BJ (cell line): ENCODE data around the gene ADPGK. TPM values are rescaled to one million over a fixed set of nuclear protein-coding genes. Genes with fewer than 3 reads are reported as not detected.

Experiments used
- CTCF ChIA-PET: fragments of 350-600 bp; formaldehyde crosslinking; extraction: SDS; loops from one replicate; lab custom pipeline; 2021; ENCODE audit warnings: antibody characterized with exemption, inconsistent platforms; lab: Yijun Ruan, JAX
- POLR2A ChIA-PET: fragments of 300-600 bp; sonication (Branson Sonifier 250); formaldehyde crosslinking; extraction: SDS; loops from one replicate; lab custom pipeline; 2021; ENCODE audit warnings: antibody characterized with exemption; lab: Charles Lee
- DNase-seq: peaks from one replicate; pipeline ENCODE4 v3.0.0-alpha.2; 2011; ENCODE audit warnings: low read depth
- H3K27me3 ChIP-seq: 2 replicates; pipeline ENCODE4 v1.6.0; 2011; ENCODE audit warnings: low read length; ENCODE audit not compliant: control insufficient read depth, insufficient read depth
- H3K36me3 ChIP-seq: 2 replicates; pipeline ENCODE4 v1.5.1; 2011; ENCODE audit warnings: low read length; ENCODE audit not compliant: control insufficient read depth, insufficient read depth
- H3K4me3 ChIP-seq: 2 replicates; pipeline ENCODE4 v1.5.1; 2011; ENCODE audit warnings: low read depth, mild to moderate bottlenecking, control low read depth, low read length
- CTCF ChIP-seq: IDR thresholded peaks from 2 replicates; pipeline ENCODE4 v1.5.1; 2011; ENCODE audit warnings: low read depth, mild to moderate bottlenecking, control low read depth, inconsistent platforms, low read length, moderate library complexity; ENCODE audit not compliant: insufficient read depth
- polyA plus RNA-seq: library from polyadenylated mRNA; depleted of rRNA; stranded (reverse); fragments of >200 nt; gene quantifications from 2 replicates; pipeline ENCODE4 v1.2.3, GENCODE V29; 2011

ADPGK gene
- polyA plus RNA-seq, 1 experiment = 67.6 TPM

- Histone ChIP-seq H3K36me3 (peaks cover 7% of the 10 kb centered on the region), H3K27me3 (no peaks in the 10 kb centered on the region), H3K4me3 (no peak overlapping the region)
- ChIA-PET POLR2A (no interaction called here), CTCF (interaction anchor here (0.5 to 1.4 kb wide), 3 partner anchors 57 to 375 kb away, joined by 3 to 6 read pairs (median 3); no protein-coding TSS in a partner anchor)
- DNase-seq = no peak
- TF ChIP-seq CTCF = no peak
These were observed 4.8 kb downstream of the ADPGK start for GRCh38 chr15:72778796-72779195.

DNA sequence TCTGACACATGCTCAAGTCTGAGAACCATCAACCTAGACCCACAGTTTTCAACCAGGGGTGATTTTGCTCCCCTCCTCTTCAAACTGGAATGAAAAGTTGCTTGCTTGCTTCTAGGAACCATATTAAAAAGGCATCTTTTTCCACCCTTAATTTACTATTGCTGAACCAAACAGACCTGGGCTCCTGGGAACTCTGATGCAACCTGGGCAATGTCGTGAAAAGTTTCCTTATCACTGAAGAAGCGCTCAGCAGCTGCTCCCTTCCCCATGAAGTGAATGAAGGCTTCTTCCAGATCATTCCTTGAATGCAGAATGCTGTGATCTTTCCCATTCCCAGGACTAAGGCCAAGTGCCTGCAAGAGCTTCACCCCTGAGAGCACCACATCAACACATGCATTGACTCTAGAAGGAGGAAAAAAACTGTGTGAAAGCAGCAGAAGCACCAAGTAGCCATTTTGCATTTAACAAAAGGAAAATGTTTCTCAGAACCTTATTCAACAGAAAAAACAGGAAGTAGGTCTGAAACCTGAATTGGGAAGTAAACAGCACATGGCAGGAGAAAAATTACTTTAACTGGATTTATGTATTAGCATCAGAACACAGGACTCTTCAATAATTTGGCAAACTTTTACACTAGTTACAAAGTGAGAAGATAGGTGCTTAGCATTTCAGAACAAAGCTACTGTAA, 8.7 kb downstream of the ADPGK start:
- CTCF ChIA-PET = no interaction called here
- H3K4me3 ChIP-seq = no peak overlapping the region
- TF ChIP-seq CTCF = no peak
- H3K36me3 ChIP-seq = peaks cover 9% of the 10 kb centered on the region
- POLR2A ChIA-PET = no interaction called here
- H3K27me3 ChIP-seq = no peaks in the 10 kb centered on the region
- DNase-seq = no peak

- ChIA-PET CTCF (no interaction called here), POLR2A (no interaction called here)
- no peak for DNase-seq
- peaks cover 12% of the 10 kb centered on the region for H3K36me3 ChIP-seq
- H3K4me3 ChIP-seq = no peak overlapping the region
- TF ChIP-seq CTCF = no peak
- no peaks in the 10 kb centered on the region for H3K27me3 ChIP-seq
These were observed 12.2 kb downstream of the ADPGK start for GRCh38 chr15:72771329-72771725.

GRCh38 chr15:72770673-72771328, 12.8 kb downstream of the ADPGK start:
- Histone ChIP-seq H3K4me3 (no peak overlapping the region), H3K36me3 (peaks cover 15% of the 10 kb centered on the region), H3K27me3 (no peaks in the 10 kb centered on the region)
- ChIA-PET POLR2A (no interaction called here), CTCF (no interaction called here)
- 0 out of 2 replicates have a peak, but pooled peaks have one; percentile 15 for TF ChIP-seq CTCF
- DNase-seq = no peak

- ChIA-PET POLR2A (no interaction called here), CTCF (interaction anchor here (1.6 to 3.2 kb wide), 2 partner anchors 18 to 45 kb away, joined by 4 to 10 read pairs; no protein-coding TSS in a partner anchor)
- no peaks in the 10 kb centered on the region for H3K27me3 ChIP-seq
- no peak overlapping the region for H3K4me3 ChIP-seq
- no peak for DNase-seq
- H3K36me3 ChIP-seq = peaks cover 6% of the 10 kb centered on the region
- TF ChIP-seq CTCF = no peak
These were observed 16.8 kb downstream of the ADPGK start for GRCh38 chr15:72766780-72767179.
